ENCODE results near the gene PCCB. TPM values are rescaled to one million over a fixed set of nuclear protein-coding genes. Genes with fewer than 3 reads are reported as not detected.

PCCB gene
- total RNA-seq, 1 donor from 2014 or later: 31.2 TPM

- H3K27ac Mint-ChIP-seq: no peak overlapping the region
- no peak for DNase-seq (ENCODE audit: low spot score in 2 of 2, unreplicated experiment in 2 of 2)
- H3K27me3 Mint-ChIP-seq (ENCODE audit: low read depth): no peaks in the 10 kb centered on the region
- H3K36me3 Mint-ChIP-seq: no peaks in the 10 kb centered on the region
- H3K4me3 Mint-ChIP-seq: no peak overlapping the region
- H3K4me1 Mint-ChIP-seq: peaks cover under 1% of the 10 kb centered on the region
- TF ChIP-seq, protein P1, sequence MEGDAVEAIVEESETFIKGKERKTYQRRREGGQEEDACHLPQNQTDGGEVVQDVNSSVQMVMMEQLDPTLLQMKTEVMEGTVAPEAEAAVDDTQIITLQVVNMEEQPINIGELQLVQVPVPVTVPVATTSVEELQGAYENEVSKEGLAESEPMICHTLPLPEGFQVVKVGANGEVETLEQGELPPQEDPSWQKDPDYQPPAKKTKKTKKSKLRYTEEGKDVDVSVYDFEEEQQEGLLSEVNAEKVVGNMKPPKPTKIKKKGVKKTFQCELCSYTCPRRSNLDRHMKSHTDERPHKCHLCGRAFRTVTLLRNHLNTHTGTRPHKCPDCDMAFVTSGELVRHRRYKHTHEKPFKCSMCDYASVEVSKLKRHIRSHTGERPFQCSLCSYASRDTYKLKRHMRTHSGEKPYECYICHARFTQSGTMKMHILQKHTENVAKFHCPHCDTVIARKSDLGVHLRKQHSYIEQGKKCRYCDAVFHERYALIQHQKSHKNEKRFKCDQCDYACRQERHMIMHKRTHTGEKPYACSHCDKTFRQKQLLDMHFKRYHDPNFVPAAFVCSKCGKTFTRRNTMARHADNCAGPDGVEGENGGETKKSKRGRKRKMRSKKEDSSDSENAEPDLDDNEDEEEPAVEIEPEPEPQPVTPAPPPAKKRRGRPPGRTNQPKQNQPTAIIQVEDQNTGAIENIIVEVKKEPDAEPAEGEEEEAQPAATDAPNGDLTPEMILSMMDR (IDR thresholded peaks at IDR 0.05; ENCODE audit: unreplicated experiment): no peak
- H3K9me3 Mint-ChIP-seq: no peaks in the 10 kb centered on the region
Observed at GRCh38 chr3:136245691-136246090, 4.4 kb upstream of the PCCB start.

GRCh38 chr3:136247436-136247835, 2.7 kb upstream of the PCCB start:
- TF ChIP-seq, protein P1 (IDR thresholded peaks at IDR 0.05; ENCODE audit: unreplicated experiment): no peak
- H3K4me3 Mint-ChIP-seq: no peak overlapping the region
- no peak overlapping the region for H3K27ac Mint-ChIP-seq
- no peaks in the 10 kb centered on the region for H3K36me3 Mint-ChIP-seq
- DNase-seq (ENCODE audit: low spot score in 2 of 2, unreplicated experiment in 2 of 2): no peak
- H3K9me3 Mint-ChIP-seq: no peaks in the 10 kb centered on the region
- H3K4me1 Mint-ChIP-seq: peaks cover 12% of the 10 kb centered on the region
- no peaks in the 10 kb centered on the region for H3K27me3 Mint-ChIP-seq (ENCODE audit: low read depth)

GRCh38 chr3:136247855-136248590, 2.1 kb upstream of the PCCB start:
- H3K27me3 Mint-ChIP-seq (ENCODE audit: low read depth): no peaks in the 10 kb centered on the region
- no peak for DNase-seq (ENCODE audit: low spot score in 2 of 2, unreplicated experiment in 2 of 2)
- H3K27ac Mint-ChIP-seq: no peak overlapping the region
- H3K4me3 Mint-ChIP-seq: no peak overlapping the region
- no peaks in the 10 kb centered on the region for H3K36me3 Mint-ChIP-seq
- TF ChIP-seq, protein P1 (IDR thresholded peaks at IDR 0.05; ENCODE audit: unreplicated experiment): no peak
- peaks cover 12% of the 10 kb centered on the region for H3K4me1 Mint-ChIP-seq
- H3K9me3 Mint-ChIP-seq: no peaks in the 10 kb centered on the region

DNA sequence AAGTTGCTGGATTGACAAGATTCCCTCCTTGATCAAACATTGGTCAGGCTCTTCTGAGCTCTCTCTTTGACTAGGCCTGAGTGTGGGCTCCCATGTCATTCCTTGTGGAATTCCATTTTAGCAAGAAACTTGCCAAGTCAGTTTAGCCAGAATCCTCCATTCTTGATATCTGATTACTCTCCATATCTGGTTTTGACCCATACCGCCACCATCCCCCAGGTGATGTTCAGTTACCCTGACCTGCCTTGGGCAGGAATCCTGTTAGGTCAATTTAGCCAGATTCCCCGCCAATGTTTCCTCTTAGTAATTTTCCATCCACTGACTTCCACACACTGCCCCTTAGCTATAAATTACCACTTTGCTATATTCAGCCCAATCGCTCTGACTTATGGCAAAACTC, 1.0 kb upstream of the PCCB start:
- no peak overlapping the region for H3K27ac Mint-ChIP-seq

DNA sequence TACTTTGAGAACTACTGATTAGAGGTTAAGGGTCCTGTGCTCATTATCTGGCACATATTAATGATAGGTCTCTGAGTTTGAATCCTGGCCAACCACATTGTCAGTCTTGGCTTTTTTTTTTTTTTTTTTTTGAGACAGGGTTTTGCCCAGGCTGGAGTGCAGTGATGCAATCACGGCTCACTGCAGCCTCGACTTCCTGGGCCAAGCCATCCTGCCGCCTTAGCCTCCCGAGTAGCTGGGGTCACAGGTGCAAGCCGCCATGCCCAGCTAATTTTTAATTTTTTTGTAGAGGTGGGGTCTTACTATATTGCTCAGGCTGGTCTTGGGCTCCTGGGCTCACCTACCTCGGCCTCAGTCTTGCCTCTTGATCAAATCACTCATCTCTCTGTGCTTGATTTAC, 547 bp upstream of the PCCB start:
- Mint-ChIP-seq H3K4me3 (peak overlapping the region; percentile 86), H3K27me3 (ENCODE audit: low read depth) (no peaks in the 10 kb centered on the region), H3K36me3 (no peaks in the 10 kb centered on the region), H3K9me3 (no peaks in the 10 kb centered on the region), H3K27ac (peak overlapping the region; percentile 98), H3K4me1 (peaks cover 12% of the 10 kb centered on the region)
- no peak for DNase-seq (ENCODE audit: low spot score in 2 of 2, unreplicated experiment in 2 of 2)
- TF ChIP-seq, protein P1 (IDR thresholded peaks at IDR 0.05; ENCODE audit: unreplicated experiment): no peak

More for the DNA sequence above, 1.0 kb upstream of the PCCB start:
- H3K27me3 Mint-ChIP-seq (ENCODE audit: low read depth): no peaks in the 10 kb centered on the region
- H3K4me3 Mint-ChIP-seq: no peak overlapping the region
- no peaks in the 10 kb centered on the region for H3K36me3 Mint-ChIP-seq
- TF ChIP-seq, protein P1 (IDR thresholded peaks at IDR 0.05; ENCODE audit: unreplicated experiment): no peak
- no peaks in the 10 kb centered on the region for H3K9me3 Mint-ChIP-seq
- peaks cover 12% of the 10 kb centered on the region for H3K4me1 Mint-ChIP-seq
- DNase-seq (ENCODE audit: low spot score in 2 of 2, unreplicated experiment in 2 of 2): no peak

Data from mesothelial cell of epicardium (in vitro differentiated cells).